ENCODE data around the gene RSL1D1. TPM values are rescaled to one million over a fixed set of nuclear protein-coding genes. Genes with fewer than 3 reads are reported as not detected.
"Not testable (repeated sequence)": the region's sequence is repeated elsewhere in the genome, so short reads cannot be mapped to it uniquely, and the experiment has no call there.

RSL1D1 gene
- total RNA-seq, 1 donor from 2014 or later: 23.4 TPM

DNA sequence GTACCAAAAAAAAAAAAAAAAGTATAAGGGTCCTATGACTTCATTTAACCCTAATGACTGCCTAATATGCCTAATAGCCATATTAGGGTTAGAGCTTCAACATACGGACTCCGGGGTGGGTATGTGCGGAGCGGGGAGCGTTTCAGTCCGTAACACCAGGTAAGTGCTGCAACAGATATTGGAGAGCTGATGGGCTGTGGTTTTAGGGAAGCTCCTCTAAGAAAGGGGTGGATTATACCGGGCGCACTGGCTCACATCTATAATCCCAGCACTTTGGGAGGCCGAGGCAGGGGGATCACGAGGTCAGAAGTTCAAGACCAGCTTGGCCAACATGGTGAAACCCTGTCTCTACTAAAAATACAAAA is 52.3 kb downstream of the RSL1D1 start:
- DNase-seq (ENCODE audit: low read depth in 2 of 2): no peak

GRCh38 chr16:11797957-11798299 is 53.4 kb downstream of the RSL1D1 start:
- peak; percentile 48 to 69 for DNase-seq (ENCODE audit: low read depth in 2 of 2)

- DNase-seq (ENCODE audit: low read depth in 2 of 2): peak; percentile 98 to 99
Observed at GRCh38 chr16:11797166-11797956, 54.0 kb downstream of the RSL1D1 start, which contains the start of gene ZC3H7A. Gene ZC3H7A, minus strand, starts transcription at chr16:11797258. Its CDS starts 14,904 bp downstream, at chr16:11782354.

- DNase-seq (ENCODE audit: low read depth in 2 of 2): peak; percentile 68 to 70
Observed at GRCh38 chr16:11796227-11797165, 54.8 kb downstream of the RSL1D1 start.

DNA sequence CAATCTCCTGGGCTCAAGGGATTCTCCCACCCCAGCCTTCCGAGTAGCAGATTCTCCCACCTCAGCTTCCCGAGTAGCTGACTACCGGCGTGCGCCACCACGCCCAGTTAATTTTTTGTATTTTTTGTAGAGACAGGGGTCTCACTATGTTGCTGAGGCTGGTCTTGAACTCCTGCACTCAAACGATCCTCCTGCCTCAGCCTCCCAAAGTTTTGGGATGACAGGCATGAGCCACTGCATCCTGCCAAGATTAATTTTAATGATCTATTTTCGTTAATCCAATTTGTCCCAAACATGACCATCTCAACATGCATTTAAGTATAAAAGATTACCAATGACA is 55.5 kb downstream of the RSL1D1 start:
- no peak for DNase-seq (ENCODE audit: low read depth in 2 of 2)

GRCh38 chr16:11794996-11795886 is 56.1 kb downstream of the RSL1D1 start:
- no peak for DNase-seq (ENCODE audit: low read depth in 2 of 2)

DNA sequence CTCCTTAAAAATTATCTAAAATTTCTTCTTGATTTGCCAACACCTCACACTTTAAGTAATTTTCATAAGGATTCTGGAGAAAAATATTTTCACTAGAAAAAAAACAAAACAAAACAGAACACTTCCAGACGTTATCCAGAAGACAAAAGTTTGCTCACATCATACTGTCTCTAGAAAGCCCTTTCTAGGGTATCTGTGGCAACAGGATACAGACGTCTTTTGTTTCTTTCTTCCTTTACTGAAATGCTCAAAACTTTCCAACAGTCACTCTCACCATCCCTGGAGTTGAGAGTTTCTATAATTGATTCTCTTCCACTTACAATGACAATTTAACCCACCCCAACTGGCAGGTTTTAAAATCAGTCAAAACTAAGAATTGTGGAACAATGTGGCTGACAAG is 56.9 kb downstream of the RSL1D1 start:
- DNase-seq (ENCODE audit: low read depth in 2 of 2): peak in 1 of 2 donors; percentile 36

- peak in 1 of 2 donors; percentile 20 for DNase-seq (ENCODE audit: low read depth in 2 of 2)
Observed at GRCh38 chr16:11793840-11794239, 57.5 kb downstream of the RSL1D1 start.

- no peak for DNase-seq (ENCODE audit: low read depth in 2 of 2)
Observed at GRCh38 chr16:11792410-11793241, 58.7 kb downstream of the RSL1D1 start.

- no peak for DNase-seq (ENCODE audit: low read depth in 2 of 2)
Observed at GRCh38 chr16:11791144-11791828, 60.1 kb downstream of the RSL1D1 start.

GRCh38 chr16:11788914-11789313 is 62.4 kb downstream of the RSL1D1 start:
- DNase-seq (ENCODE audit: low read depth in 2 of 2): peak in 1 of 2 donors; percentile 62

DNA sequence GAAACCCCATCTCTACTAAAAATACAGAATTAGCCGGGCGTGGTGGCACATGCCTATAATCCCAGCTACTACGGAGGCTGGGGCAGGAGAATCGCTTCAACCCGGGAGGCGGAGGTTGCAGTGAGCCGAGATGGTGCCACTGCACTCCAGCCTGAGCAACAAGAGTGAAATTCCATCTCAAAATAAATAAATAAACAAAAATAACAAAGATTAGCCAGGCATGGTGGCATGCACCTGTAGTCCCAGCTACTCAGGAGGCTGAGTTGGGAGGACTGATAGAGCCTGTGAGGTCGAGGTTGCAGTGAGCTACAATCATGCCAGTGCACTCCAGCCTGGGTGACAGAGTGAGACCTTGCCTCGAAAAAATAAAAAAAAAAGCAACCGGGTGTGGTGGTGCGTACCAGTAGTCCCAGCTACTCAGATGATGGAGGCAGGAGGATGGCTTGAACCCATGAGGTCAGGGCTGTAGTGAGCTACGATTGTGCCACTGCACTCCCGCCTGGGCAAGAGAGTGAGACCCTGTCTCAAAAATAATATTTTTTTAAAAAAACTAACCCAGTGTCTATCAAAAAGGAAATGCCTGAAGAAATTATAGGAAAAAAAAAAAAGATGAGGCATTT is 66.3 kb downstream of the RSL1D1 start:
- DNase-seq (ENCODE audit: low read depth in 2 of 2): not testable (repeated sequence)

GRCh38 chr16:11784381-11784780 is 67.0 kb downstream of the RSL1D1 start:
- DNase-seq (ENCODE audit: low read depth in 2 of 2): not testable (repeated sequence)

DNA sequence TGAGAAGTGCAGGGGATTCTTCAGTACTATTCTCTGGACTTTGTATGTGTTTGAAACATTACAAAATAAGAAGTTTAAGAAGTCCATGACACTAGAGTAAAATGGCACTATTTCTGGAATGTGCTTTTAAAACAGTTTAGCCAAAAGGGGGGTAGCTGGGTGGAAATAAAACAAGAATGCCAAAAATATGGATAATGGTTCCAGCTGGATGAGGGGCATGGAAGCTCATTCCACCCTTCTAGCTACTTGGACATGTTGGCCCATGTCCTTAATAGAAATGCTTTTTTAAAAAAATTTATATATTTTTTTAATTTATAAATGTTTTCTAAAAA is 67.3 kb downstream of the RSL1D1 start:
- DNase-seq (ENCODE audit: low read depth in 2 of 2): no peak

Other genes starting within 250 kb of the RSL1D1 start
- 23.2 and 24.4 TPM in 2 replicates for gene SNN, start 183.1 kb downstream of the RSL1D1 start, total RNA-seq
- gene TXNDC11, start 108.7 kb downstream of the RSL1D1 start, total RNA-seq: 23.8 and 32.7 TPM in 2 replicates
- gene ZC3H7A, start 54.3 kb downstream of the RSL1D1 start, total RNA-seq: 35.1 and 53.2 TPM in 2 replicates
- gene GSPT1, start 64.4 kb upstream of the RSL1D1 start, total RNA-seq: 32.1 and 34.0 TPM in 2 replicates
- gene NPIPB2, start 90.5 kb upstream of the RSL1D1 start, total RNA-seq: 0.44 and 1.8 TPM in 2 replicates
- not detected in 2 replicates for gene TNFRSF17, start 113.7 kb upstream of the RSL1D1 start, total RNA-seq
- 6.8 and 7.5 TPM in 2 replicates for gene SNX29, start 125.2 kb upstream of the RSL1D1 start, total RNA-seq